GM21786 (cell line): ENCODE results near the gene PRPH2.
"Not testable (repeated sequence)": the region's sequence is repeated elsewhere in the genome, so short reads cannot be mapped to it uniquely, and the experiment has no call there.

ENCODE experiments used
- ATAC-seq: cut with Tn5 transposase; IDR thresholded peaks from one replicate; pipeline ENCODE4 v1.9.1; 2021; ENCODE audit not compliant: unreplicated experiment

The PRPH2 gene

GRCh38 chr6:42702200-42702599, 20.2 kb downstream of the PRPH2 start:
- ATAC-seq = no peak

- ATAC-seq = no peak
Observed at GRCh38 chr6:42698217-42698616, 24.2 kb downstream of the PRPH2 start.

GRCh38 chr6:42697268-42697655, 25.1 kb downstream of the PRPH2 start:
- no peak for ATAC-seq

- ATAC-seq = no peak
Observed at GRCh38 chr6:42696526-42697267, 25.7 kb downstream of the PRPH2 start.

GRCh38 chr6:42694586-42694985, 27.8 kb downstream of the PRPH2 start:
- ATAC-seq = no peak

GRCh38 chr6:42693725-42694323, 28.6 kb downstream of the PRPH2 start:
- ATAC-seq = no peak

- ATAC-seq = no peak
Observed at GRCh38 chr6:42692137-42692911, 30.1 kb downstream of the PRPH2 start.

GRCh38 chr6:42690872-42691271, 31.5 kb downstream of the PRPH2 start:
- no peak for ATAC-seq

- no peak for ATAC-seq
Observed at GRCh38 chr6:42690151-42690702, 32.2 kb downstream of the PRPH2 start.

GRCh38 chr6:42689371-42689770, 33.0 kb downstream of the PRPH2 start:
- ATAC-seq = no peak

GRCh38 chr6:42688281-42688680, 34.1 kb downstream of the PRPH2 start:
- no peak for ATAC-seq

- no peak for ATAC-seq
Observed at GRCh38 chr6:42679358-42679757, 43.0 kb downstream of the PRPH2 start.

GRCh38 chr6:42674780-42675179, 47.6 kb downstream of the PRPH2 start:
- ATAC-seq = no peak

GRCh38 chr6:42674368-42674767, 48.0 kb downstream of the PRPH2 start:
- not testable (repeated sequence) for ATAC-seq

GRCh38 chr6:42664718-42665117, 57.7 kb downstream of the PRPH2 start:
- no peak for ATAC-seq

GRCh38 chr6:42661540-42662153, 60.8 kb downstream of the PRPH2 start:
- no peak for ATAC-seq

GRCh38 chr6:42659806-42660205, 62.6 kb downstream of the PRPH2 start:
- ATAC-seq = no peak

- no peak for ATAC-seq
Observed at GRCh38 chr6:42653851-42654250, 68.5 kb downstream of the PRPH2 start.

GRCh38 chr6:42652024-42652746, 70.2 kb downstream of the PRPH2 start:
- no peak for ATAC-seq
